HFFc6 (cell line): ENCODE results near the gene SRGAP1. TPM values are rescaled to one million over a fixed set of nuclear protein-coding genes. Genes with fewer than 3 reads are reported as not detected.

Source experiments
- DNase-seq: peaks from one replicate; pipeline ENCODE4 v3.0.0-alpha.2; 2018
- H3K27ac Mint-ChIP-seq: 2 replicates; pipeline ENCODE4 v1.8.0; 2020; ENCODE audit warnings: mild to moderate bottlenecking, mixed read lengths
- H3K27me3 Mint-ChIP-seq: 2 replicates; pipeline ENCODE4 v1.8.0; 2021; ENCODE audit warnings: mild to moderate bottlenecking, moderate library complexity, mixed read lengths; ENCODE audit not compliant: insufficient read depth
- H3K36me3 Mint-ChIP-seq: 2 replicates; pipeline ENCODE4 v1.8.0; 2021; ENCODE audit warnings: low read depth, mixed read lengths
- H3K4me1 Mint-ChIP-seq: 2 replicates; pipeline ENCODE4 v1.8.0; 2020; ENCODE audit warnings: low read depth, mixed read lengths
- H3K4me3 Mint-ChIP-seq: 2 replicates; pipeline ENCODE4 v1.8.0; 2020; ENCODE audit warnings: mild to moderate bottlenecking, moderate library complexity, mixed read lengths
- H3K9me3 Mint-ChIP-seq: 2 replicates; pipeline ENCODE4 v1.8.0; 2020; ENCODE audit warnings: mild to moderate bottlenecking, mixed read lengths
- total RNA-seq, 6 experiments: library from RNA; stranded (reverse); fragmentation: NEBNext Ultra II Directional; extraction: Animal tissue kit (Norgen Biotek cat#: 25700); gene quantifications; 2 replicates in 1 of 6; 3 replicates in 5 of 6; pipeline ENCODE4 v1.2.3, GENCODE V29; 2021
- TF ChIP-seq, protein P1 (sequence below): fragments of 200-600 bp; sonication (generic); IDR thresholded peaks from 2 replicates; pipeline ENCODE4 v1.5.0; 2021; ENCODE audit warnings: antibody characterized with exemption, mild to moderate bottlenecking

Gene SRGAP1
- total RNA-seq, 6 experiments from 2014 or later, result 35.7 to 45.8 (median 40.9) TPM

GRCh38 chr12:64099397-64099796, 254.9 kb downstream of the SRGAP1 start:
- peak overlapping the region; percentile 62 for H3K27ac Mint-ChIP-seq
- peak; percentile 85 for DNase-seq
- TF ChIP-seq, protein P1, sequence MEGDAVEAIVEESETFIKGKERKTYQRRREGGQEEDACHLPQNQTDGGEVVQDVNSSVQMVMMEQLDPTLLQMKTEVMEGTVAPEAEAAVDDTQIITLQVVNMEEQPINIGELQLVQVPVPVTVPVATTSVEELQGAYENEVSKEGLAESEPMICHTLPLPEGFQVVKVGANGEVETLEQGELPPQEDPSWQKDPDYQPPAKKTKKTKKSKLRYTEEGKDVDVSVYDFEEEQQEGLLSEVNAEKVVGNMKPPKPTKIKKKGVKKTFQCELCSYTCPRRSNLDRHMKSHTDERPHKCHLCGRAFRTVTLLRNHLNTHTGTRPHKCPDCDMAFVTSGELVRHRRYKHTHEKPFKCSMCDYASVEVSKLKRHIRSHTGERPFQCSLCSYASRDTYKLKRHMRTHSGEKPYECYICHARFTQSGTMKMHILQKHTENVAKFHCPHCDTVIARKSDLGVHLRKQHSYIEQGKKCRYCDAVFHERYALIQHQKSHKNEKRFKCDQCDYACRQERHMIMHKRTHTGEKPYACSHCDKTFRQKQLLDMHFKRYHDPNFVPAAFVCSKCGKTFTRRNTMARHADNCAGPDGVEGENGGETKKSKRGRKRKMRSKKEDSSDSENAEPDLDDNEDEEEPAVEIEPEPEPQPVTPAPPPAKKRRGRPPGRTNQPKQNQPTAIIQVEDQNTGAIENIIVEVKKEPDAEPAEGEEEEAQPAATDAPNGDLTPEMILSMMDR, result no peak
- H3K4me1 Mint-ChIP-seq, result peaks cover 75% of the 10 kb centered on the region
- no peaks in the 10 kb centered on the region for H3K9me3 Mint-ChIP-seq
- peaks cover 40% of the 10 kb centered on the region for H3K36me3 Mint-ChIP-seq
- H3K27me3 Mint-ChIP-seq, result no peaks in the 10 kb centered on the region; the same call in 1 of the 2 replicates
- peak overlapping the region; percentile 18 for H3K4me3 Mint-ChIP-seq

DNA sequence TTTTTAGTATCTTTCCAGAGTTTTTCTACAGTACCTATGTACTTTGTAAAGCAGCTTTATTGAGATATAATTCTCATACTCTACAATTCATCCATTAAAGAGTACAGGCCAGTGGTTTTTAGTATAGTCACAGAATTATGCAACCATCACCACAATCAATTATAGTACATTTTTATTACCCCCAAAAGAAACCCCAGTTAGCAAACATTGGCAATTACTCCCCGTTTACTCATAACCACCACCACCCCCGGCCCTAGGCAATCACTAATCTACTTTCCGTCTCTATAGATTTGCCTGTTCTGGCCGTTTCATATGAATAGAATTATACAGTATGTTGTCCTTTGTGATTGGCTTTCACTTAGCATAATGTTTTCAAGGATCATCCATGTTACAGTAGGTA, 257.8 kb downstream of the SRGAP1 start:
- Mint-ChIP-seq H3K9me3 (no peaks in the 10 kb centered on the region), H3K4me1 (peaks cover 74% of the 10 kb centered on the region), H3K27ac (no peak overlapping the region), H3K36me3 (peaks cover 63% of the 10 kb centered on the region), H3K4me3 (peak overlapping the region; percentile 33; the same call in 1 of the 2 replicates), H3K27me3 (no peaks in the 10 kb centered on the region; the same call in 1 of the 2 replicates)
- TF ChIP-seq, protein P1, result no peak
- peak; percentile 15 for DNase-seq

DNA sequence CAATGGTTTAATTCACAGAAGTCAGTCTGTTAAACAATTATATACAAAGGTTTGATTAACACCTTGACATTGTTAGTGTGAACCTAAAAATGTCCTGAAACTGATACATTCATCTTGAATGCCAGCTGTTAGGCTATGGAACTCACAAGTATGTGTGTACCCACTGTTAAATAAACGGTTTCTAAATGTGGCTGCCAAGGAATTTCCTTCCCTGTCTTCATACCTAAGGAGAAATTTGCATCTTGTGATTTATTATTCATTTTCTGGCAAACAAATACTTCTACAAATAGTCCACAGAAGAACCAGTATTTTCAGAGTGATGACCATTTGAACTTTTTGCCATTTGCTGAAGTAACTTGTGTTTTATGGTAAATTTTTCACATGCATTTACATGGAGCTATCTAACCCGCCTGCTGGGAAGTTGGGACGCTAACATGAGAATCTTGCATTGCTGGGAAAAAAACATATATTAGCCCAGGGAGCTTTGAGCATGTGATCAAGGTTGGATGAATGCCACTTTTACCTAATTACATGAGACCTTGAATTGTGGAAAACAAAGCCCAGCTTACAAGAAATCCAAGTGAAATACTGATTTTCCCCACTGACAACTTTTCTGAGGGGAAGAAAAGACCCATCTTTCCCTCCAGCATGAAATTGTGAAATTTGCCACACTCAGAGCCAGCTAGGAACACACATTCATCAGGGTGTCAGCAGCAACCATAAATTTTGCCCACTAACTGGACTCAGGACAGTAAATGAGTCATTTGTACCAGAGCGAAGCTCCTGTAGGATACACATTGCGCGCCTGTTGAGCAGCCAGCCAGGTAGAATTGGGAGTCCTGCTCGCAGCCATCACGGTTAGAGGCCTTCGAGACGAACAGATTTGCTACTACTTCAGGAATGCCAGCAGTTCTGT, 259.6 kb downstream of the SRGAP1 start:
- H3K9me3 Mint-ChIP-seq, result no peaks in the 10 kb centered on the region
- TF ChIP-seq, protein P1, result no peak
- H3K4me1 Mint-ChIP-seq, result peaks cover 61% of the 10 kb centered on the region
- no peak overlapping the region for H3K4me3 Mint-ChIP-seq
- no peak overlapping the region for H3K27ac Mint-ChIP-seq
- peaks cover 57% of the 10 kb centered on the region for H3K36me3 Mint-ChIP-seq
- H3K27me3 Mint-ChIP-seq, result no peaks in the 10 kb centered on the region; the same call in 1 of the 2 replicates
- peak; percentile 11 for DNase-seq

- H3K4me3 Mint-ChIP-seq, result no peak overlapping the region
- no peaks in the 10 kb centered on the region for H3K9me3 Mint-ChIP-seq
- H3K4me1 Mint-ChIP-seq, result peaks cover 60% of the 10 kb centered on the region
- H3K27me3 Mint-ChIP-seq, result no peaks in the 10 kb centered on the region; the same call in 1 of the 2 replicates
- no peak for DNase-seq
- H3K36me3 Mint-ChIP-seq, result peaks cover 60% of the 10 kb centered on the region
- TF ChIP-seq, protein P1, result no peak
- no peak overlapping the region for H3K27ac Mint-ChIP-seq
Measured at GRCh38 chr12:64105026-64105425, 260.5 kb downstream of the SRGAP1 start.

DNA sequence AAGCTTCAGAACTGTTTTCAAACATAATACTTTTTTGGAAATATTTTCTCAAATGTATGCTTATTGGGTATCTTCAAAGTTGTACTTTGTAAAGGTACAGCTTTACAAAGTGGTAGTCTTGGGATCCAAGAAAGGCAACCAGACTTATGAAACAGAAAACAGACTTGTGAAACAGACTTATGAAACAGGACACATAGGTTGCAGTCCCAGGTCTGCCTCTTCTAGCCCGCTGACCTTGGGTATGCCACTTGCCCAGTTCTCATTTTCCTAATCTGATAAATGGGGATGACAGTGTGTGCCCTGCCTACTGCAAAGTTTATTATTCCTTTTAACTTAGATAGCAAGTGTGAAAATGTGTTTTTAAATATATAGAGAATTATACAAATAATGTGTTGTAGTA, 263.3 kb downstream of the SRGAP1 start:
- TF ChIP-seq, protein P1, result no peak
- no peak overlapping the region for H3K4me3 Mint-ChIP-seq
- H3K36me3 Mint-ChIP-seq, result peaks cover 70% of the 10 kb centered on the region
- H3K4me1 Mint-ChIP-seq, result peaks cover 55% of the 10 kb centered on the region
- H3K27me3 Mint-ChIP-seq, result no peaks in the 10 kb centered on the region; the same call in 1 of the 2 replicates
- H3K9me3 Mint-ChIP-seq, result no peaks in the 10 kb centered on the region
- no peak overlapping the region for H3K27ac Mint-ChIP-seq
- no peak for DNase-seq
